T-helper 1 cell treated with Interleukin-12 subunit alpha and Interleukin-12 subunit beta and Interleukin-4 antibody, amounts not matched to agents 30 μg/mL and 1 μg/mL, for 36 hours (primary cell): Measurements from ENCODE around the gene APOB.

Experiments used
- H3K27ac Mint-ChIP-seq: one replicate; pipeline ENCODE4 v1.8.0; 2021; ENCODE audit warnings: mild to moderate bottlenecking, mixed read lengths
- H3K27me3 Mint-ChIP-seq: one replicate; pipeline ENCODE4 v1.8.0; 2021; ENCODE audit warnings: low read depth, mixed read lengths
- H3K36me3 Mint-ChIP-seq: one replicate; pipeline ENCODE4 v1.8.0; 2021; ENCODE audit warnings: low read depth, mixed read lengths
- H3K4me1 Mint-ChIP-seq: one replicate; pipeline ENCODE4 v1.8.0; 2021; ENCODE audit warnings: low read depth, mixed read lengths
- H3K4me3 Mint-ChIP-seq: one replicate; pipeline ENCODE4 v1.8.0; 2021; ENCODE audit warnings: mild to moderate bottlenecking, moderate library complexity, mixed read lengths
- H3K9me3 Mint-ChIP-seq: one replicate; pipeline ENCODE4 v1.8.0; 2021; ENCODE audit warnings: mixed read lengths

APOB gene

DNA sequence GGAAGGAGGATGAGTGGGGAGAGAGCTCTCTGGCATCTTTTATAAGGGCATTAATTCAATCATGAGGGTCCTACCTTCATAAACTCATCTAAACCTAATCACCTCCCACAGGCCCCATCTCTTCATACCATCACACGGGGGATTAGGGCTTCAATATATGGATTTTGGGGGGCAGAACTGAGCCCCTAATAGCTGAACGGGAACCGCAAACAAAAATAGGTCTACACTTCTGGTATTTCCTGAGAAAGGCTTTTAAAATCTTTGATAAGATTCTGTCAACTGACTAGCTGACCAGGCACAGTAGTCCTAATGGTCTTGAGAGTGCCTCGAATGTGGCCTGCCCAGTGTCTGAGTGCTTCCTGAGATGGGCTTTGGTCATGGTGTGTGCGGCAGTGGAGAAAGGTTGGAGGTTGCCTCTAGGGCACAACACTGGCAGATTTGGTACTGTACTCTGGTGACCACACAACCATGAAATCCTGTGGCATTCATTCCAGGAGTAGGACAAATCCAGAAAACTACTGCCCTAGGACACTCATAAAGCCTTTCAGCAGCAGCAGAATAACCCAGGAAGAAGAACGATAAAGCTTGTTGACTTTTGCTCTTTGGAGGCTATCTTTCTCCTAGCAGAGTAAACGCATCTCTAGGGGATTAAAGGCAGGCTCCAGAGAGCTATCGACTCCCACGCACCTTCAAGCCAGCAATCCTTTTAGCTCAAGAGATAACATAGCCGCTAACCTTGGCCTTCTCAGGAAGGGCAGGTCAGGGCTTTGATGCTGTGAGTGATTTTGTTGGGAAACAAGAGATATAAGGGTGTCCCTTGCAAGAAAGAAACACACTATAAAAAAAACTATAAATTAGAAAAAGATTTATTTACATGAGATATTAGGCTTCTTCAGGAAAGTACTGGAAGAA lies 12.3 kb upstream of the APOB start:
- Mint-ChIP-seq H3K4me1 (no peaks in the 10 kb centered on the region), H3K4me3 (no peak overlapping the region), H3K36me3 (no peaks in the 10 kb centered on the region), H3K27me3 (no peaks in the 10 kb centered on the region), H3K9me3 (no peaks in the 10 kb centered on the region), H3K27ac (no peak overlapping the region)

DNA sequence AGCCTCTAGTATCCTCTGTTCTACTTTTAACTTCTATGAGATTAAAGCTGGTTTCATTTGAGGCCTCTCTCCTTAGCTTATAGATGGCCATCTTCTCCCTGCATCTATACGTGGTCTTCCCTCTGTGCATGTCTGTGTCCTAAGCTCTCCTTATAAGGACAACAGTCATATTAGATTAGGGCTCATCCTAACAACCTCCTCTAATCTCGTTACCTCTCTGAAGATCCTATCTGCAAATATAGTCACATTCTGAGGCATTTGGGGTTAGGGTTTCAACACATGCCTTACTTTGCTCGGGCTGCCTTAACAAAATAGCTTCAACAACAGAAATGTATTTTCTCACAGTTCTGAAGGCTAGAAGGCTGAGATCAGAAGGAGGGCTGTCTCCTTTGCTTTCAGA lies 11.6 kb upstream of the APOB start:
- no peaks in the 10 kb centered on the region for H3K27me3 Mint-ChIP-seq
- H3K27ac Mint-ChIP-seq = no peak overlapping the region
- no peaks in the 10 kb centered on the region for H3K4me1 Mint-ChIP-seq
- H3K36me3 Mint-ChIP-seq = no peaks in the 10 kb centered on the region
- no peaks in the 10 kb centered on the region for H3K9me3 Mint-ChIP-seq
- no peak overlapping the region for H3K4me3 Mint-ChIP-seq

DNA sequence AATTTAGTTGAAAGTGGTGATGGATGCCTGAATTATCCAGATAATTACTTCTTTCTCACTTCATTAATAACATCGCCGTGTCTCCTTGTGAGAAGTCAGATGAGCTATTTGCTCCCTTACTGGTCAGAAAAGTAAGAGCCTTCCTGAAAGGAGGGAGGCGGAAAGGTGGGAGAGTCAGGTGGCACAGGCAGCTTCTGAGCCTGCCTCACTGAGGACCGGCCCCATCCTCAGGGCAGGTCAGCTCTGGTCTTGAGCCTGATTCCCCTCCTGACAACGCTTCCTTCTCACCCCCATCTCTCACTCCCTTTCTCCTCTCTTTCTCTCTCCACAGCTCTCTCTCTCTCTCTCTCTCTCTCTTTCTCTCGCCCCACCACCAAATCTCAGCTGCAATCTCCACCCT lies 10.1 kb upstream of the APOB start:
- H3K27ac Mint-ChIP-seq = no peak overlapping the region
- no peaks in the 10 kb centered on the region for H3K27me3 Mint-ChIP-seq
- H3K4me3 Mint-ChIP-seq = no peak overlapping the region
- no peaks in the 10 kb centered on the region for H3K4me1 Mint-ChIP-seq
- H3K9me3 Mint-ChIP-seq = no peaks in the 10 kb centered on the region
- no peaks in the 10 kb centered on the region for H3K36me3 Mint-ChIP-seq

DNA sequence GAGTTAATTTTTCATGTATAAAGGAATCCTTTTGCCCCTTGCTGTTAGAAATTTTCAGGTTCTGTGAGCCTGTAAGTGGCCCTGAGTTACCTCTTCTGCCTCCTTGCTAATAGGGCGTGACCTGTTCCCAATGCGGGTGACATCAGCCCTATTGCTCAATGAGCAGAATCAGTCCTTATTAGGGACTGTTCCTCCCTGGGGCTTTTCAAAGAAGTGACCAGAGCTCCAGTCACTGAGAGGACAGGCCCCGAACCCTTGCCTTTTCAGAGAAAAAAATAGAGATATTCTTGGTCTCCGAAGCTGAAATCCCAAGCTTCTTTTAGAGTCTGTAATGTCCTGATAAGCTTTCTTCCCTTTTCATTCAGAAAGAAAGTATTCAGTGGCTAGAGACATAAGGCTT lies 8.2 kb upstream of the APOB start:
- no peaks in the 10 kb centered on the region for H3K4me1 Mint-ChIP-seq
- H3K36me3 Mint-ChIP-seq = no peaks in the 10 kb centered on the region
- H3K9me3 Mint-ChIP-seq = no peaks in the 10 kb centered on the region
- no peaks in the 10 kb centered on the region for H3K27me3 Mint-ChIP-seq
- H3K4me3 Mint-ChIP-seq = no peak overlapping the region
- H3K27ac Mint-ChIP-seq = no peak overlapping the region

- Mint-ChIP-seq H3K4me3 (no peak overlapping the region), H3K27ac (no peak overlapping the region), H3K27me3 (peaks cover 6% of the 10 kb centered on the region), H3K9me3 (no peaks in the 10 kb centered on the region), H3K4me1 (no peaks in the 10 kb centered on the region), H3K36me3 (no peaks in the 10 kb centered on the region)
Observed at GRCh38 chr2:21050164-21050563, 6.3 kb upstream of the APOB start.

DNA sequence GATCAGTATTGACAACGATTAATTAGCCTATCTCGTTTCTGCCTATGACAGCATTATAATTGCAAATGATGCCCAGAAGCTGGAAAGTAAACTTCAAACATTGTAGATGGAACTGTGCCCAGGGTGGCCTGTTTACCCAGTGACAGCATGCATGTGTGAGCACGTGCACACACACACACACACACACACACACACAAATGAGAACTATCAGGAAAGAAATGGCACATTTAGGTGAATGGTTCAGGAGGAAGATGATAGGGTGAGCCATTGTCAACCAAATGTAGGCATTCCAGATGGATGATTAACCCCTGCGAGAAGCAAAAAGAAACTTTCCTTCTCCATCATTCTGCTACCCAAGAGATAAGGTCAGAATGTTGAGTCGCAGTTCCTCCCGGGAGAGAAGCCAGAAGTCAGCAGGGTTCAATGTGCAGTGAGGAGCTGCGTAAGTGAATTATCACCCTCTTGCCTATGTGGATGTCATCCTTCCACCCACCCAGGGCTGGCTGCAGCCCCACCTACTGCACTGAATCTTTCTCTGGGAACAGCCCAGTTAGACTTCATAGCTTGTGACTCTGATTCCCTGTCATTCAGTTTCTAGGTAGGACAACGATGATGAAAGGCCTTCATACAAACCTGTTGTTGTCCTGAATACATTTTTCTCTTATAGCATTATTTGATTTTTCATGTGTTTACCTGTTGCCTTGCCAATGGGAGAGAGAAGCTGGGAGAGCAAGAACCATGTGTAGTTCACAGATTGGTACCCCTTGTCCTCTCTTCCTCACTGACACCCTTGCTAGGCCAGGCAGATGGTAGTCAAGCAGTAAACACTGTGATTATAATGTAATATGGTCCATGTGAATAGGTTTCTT lies 3.5 kb upstream of the APOB start:
- Mint-ChIP-seq H3K4me1 (peaks cover 3% of the 10 kb centered on the region), H3K4me3 (no peak overlapping the region), H3K27me3 (peaks cover 22% of the 10 kb centered on the region), H3K9me3 (no peaks in the 10 kb centered on the region), H3K27ac (no peak overlapping the region), H3K36me3 (no peaks in the 10 kb centered on the region)

- peaks cover 22% of the 10 kb centered on the region for H3K27me3 Mint-ChIP-seq
- no peaks in the 10 kb centered on the region for H3K9me3 Mint-ChIP-seq
- no peak overlapping the region for H3K4me3 Mint-ChIP-seq
- peaks cover 3% of the 10 kb centered on the region for H3K4me1 Mint-ChIP-seq
- H3K27ac Mint-ChIP-seq = no peak overlapping the region
- H3K36me3 Mint-ChIP-seq = no peaks in the 10 kb centered on the region
Observed at GRCh38 chr2:21046506-21046905, 2.6 kb upstream of the APOB start.

GRCh38 chr2:21044694-21045371 lies 960 bp upstream of the APOB start:
- Mint-ChIP-seq H3K4me1 (peaks cover 3% of the 10 kb centered on the region), H3K4me3 (no peak overlapping the region), H3K27ac (no peak overlapping the region), H3K27me3 (peaks cover 22% of the 10 kb centered on the region), H3K9me3 (no peaks in the 10 kb centered on the region), H3K36me3 (no peaks in the 10 kb centered on the region)

DNA sequence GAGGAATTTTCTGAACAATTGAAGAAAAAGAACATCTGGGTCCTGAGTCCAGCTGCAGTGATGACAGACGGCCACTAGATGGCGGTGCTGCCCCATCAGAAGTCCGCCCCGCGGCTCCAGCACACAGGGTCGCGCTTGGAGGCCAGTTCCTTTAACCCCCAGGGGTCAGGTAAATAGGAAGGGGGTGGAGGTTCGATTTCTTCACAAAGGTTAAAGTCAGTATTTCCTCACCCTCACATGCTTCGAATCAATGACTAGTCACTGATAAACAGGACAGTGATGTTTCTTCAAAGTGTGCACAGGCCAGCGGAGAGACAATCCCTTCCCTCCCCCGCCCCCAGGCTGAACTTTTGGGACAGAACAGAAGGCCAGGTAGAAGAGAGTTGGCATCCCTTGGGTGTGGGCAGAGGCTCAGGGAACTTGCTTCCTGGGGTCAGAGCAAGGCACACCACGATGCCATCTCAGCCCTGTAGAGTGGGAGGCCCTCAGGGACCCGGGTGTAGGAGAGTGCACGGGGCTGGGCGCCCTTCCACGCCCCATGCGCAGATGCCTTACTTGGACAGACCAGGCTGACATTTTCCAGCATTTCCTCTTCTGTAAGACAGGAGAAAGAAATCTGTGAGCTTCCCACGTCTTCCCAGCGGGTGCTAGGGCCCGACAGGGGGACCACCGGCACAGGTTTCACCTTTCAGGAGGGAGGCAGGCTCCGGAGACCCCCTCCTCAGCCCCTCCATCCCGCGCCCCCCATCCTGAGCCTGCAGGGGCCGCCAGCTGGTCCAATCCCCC lies 722 bp downstream of the APOB start:
- H3K9me3 Mint-ChIP-seq = no peaks in the 10 kb centered on the region

GRCh38 chr2:21042708-21042957 lies 1.2 kb downstream of the APOB start:
- Mint-ChIP-seq H3K4me3 (no peak overlapping the region), H3K27me3 (peaks cover 22% of the 10 kb centered on the region), H3K27ac (no peak overlapping the region), H3K36me3 (no peaks in the 10 kb centered on the region), H3K4me1 (peaks cover 3% of the 10 kb centered on the region), H3K9me3 (no peaks in the 10 kb centered on the region)

More for the DNA sequence above, 722 bp downstream of the APOB start:
- no peak overlapping the region for H3K4me3 Mint-ChIP-seq
- peaks cover 22% of the 10 kb centered on the region for H3K27me3 Mint-ChIP-seq
- no peak overlapping the region for H3K27ac Mint-ChIP-seq
- H3K4me1 Mint-ChIP-seq = peaks cover 3% of the 10 kb centered on the region
- no peaks in the 10 kb centered on the region for H3K36me3 Mint-ChIP-seq

DNA sequence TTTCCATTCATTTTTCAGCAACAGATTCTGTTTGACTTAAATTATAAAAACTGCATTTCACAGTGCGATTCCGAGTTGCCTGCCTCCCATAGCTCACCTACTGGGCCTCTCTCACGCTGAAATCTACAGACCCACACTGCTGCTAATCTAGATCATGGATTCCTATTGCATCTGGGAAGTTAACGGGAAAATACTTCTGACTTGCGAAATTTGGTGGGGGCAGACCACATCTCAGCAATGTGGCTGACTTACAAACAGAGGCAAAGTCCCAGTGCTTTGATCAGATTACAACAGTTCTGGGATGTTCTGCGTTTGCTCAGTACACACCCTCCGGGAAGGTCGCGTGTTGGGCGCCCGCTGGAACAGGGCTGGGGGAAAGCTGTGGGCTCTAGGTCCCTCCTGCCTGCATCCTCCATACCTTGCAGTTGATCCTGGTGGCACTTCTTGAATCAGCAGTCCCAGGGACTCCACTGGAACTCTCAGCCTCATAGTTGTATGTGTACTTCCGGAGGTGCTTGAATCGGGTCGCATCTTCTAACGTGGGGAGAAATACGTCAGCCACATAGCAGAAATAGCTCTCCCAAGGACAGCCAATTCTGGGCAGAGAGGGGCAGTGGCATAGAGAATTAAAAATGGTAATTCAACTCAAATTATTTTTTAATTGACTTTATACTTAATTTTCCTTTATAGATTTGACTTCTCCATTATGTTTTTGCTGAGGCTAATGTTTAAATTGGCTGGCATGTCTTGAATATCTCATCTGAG lies 1.7 kb downstream of the APOB start:
- Mint-ChIP-seq H3K36me3 (no peaks in the 10 kb centered on the region), H3K27me3 (peaks cover 22% of the 10 kb centered on the region), H3K9me3 (no peaks in the 10 kb centered on the region), H3K4me1 (peaks cover 3% of the 10 kb centered on the region), H3K27ac (no peak overlapping the region), H3K4me3 (no peak overlapping the region)

DNA sequence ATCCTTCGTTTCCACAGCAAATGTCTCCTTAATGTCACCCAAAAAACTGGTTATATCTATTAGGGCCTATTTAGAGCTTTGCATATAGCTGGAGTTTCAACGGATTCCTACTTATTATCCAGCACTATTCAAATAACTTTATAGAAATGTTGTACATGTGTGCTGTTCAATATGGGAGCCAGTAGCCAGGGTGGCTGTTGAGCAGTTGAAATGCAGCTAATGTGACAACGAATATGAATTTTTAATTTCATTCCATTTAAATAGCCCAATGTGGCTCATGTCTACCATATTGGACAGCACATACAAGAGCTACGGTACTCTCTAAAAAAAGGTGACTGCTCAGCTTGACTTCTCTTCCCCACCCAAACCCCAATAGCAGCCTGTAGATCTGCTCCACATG lies 2.4 kb downstream of the APOB start:
- Mint-ChIP-seq H3K27ac (no peak overlapping the region), H3K9me3 (no peaks in the 10 kb centered on the region), H3K27me3 (peaks cover 22% of the 10 kb centered on the region), H3K4me3 (no peak overlapping the region), H3K4me1 (peaks cover 3% of the 10 kb centered on the region), H3K36me3 (no peaks in the 10 kb centered on the region)

DNA sequence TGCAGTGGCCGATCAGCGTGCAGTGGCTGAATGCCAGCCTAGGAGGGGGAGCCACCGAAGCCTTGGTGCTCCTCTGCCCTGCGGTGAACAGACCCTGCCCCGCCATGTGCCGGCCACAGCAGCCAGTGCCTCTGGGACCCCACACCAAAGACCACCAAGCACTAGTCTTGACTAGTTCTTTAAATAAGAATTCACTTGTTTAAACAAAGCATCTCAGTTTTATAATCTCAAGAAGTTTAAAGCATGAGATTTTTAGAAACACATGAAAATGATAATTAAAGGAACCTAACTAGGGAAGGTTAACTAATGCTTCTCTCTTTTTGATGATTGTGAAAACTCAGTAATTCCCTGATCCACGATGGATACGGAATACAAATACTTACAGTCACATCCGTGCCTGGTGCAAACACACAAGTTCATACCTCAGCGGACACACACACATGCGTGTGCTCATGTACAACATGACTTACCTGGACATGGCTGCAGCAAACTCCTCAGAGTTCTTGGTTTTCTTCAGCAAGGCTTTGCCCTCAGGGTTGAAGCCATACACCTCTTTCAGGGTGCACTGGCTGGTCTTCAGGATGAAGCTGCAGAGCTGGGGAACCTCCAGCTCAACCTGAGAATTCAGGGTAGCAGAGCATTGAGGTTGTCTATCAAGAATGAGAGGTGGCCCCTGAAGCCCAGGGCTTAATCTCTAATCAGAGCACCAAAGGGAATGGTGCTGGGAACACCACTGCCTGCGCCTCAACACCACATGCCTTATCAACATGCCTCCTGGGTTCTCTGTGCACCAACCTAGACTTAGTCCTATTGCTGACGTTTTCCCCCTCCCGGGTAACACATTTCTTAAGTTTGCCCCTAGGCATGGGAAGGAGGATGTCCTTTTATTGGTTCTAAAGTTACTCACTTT lies 3.1 kb downstream of the APOB start:
- Mint-ChIP-seq H3K4me3 (no peak overlapping the region), H3K36me3 (no peaks in the 10 kb centered on the region), H3K9me3 (no peaks in the 10 kb centered on the region), H3K4me1 (peaks cover 3% of the 10 kb centered on the region), H3K27me3 (peaks cover 21% of the 10 kb centered on the region), H3K27ac (no peak overlapping the region)
